Measurements from ENCODE around the gene RHOV.
"Not testable (repeated sequence)": the region's sequence is repeated elsewhere in the genome, so short reads cannot be mapped to it uniquely, and the experiment has no call there.

RHOV gene

GRCh38 chr15:40861147-40861546 is 12.9 kb downstream of the RHOV start:
- not testable (repeated sequence) for H3K4me3 ChIP-seq (ENCODE audit: low read depth, low read length); H2BK120ac ChIP-seq (ENCODE audit: insufficient read depth, low read length, poor library complexity); H3K27me3 ChIP-seq (ENCODE audit: insufficient read depth, low read length); H4K8ac ChIP-seq (ENCODE audit: low read depth, low read length); H3K23ac ChIP-seq (ENCODE audit: low read length); H3K79me2 ChIP-seq (ENCODE audit: control insufficient read depth, insufficient read depth, low read length, poor library complexity); H4K12ac ChIP-seq (ENCODE audit: low read depth, low read length); H3K18ac ChIP-seq (ENCODE audit: low read length); H3K14ac ChIP-seq (ENCODE audit: low read length); H3K79me1 ChIP-seq (ENCODE audit: low read length); H2AK5ac ChIP-seq (ENCODE audit: low read length); H2BK12ac ChIP-seq (ENCODE audit: low read length); H3K9ac ChIP-seq (ENCODE audit: low read length); H2AFZ ChIP-seq (ENCODE audit: insufficient read depth, low read length, poor library complexity); H3K9me3 ChIP-seq (ENCODE audit: insufficient read depth, low read depth, low read length); DNase-seq; H2BK5ac ChIP-seq (ENCODE audit: low read depth, low read length, poor library complexity); H3K4me2 ChIP-seq (ENCODE audit: low read length); H3K4ac ChIP-seq (ENCODE audit: low read depth, low read length); H3K27ac ChIP-seq (ENCODE audit: low read depth, low read length); H4K91ac ChIP-seq (ENCODE audit: low read depth, low read length)
- peaks cover 16 to 18% of the 10 kb centered on the region in 2 experiments for H3K36me3 ChIP-seq (ENCODE audit: control insufficient read depth in 1 of 2, insufficient read depth in 2 of 2, low read length in 2 of 2)
- H3K4me1 ChIP-seq (ENCODE audit: control insufficient read depth in 1 of 2, insufficient read depth in 2 of 2, low read length in 2 of 2), result peaks cover 15 to 16% of the 10 kb centered on the region in 2 experiments
- no CpG with 5 or more reads among the region's 4 CpGs for WGBS (ENCODE audit: extremely low coverage, insufficient coverage, insufficient read length)

GRCh38 chr15:40859206-40859851 is 14.7 kb downstream of the RHOV start:
- H3K79me2 ChIP-seq (ENCODE audit: control insufficient read depth, insufficient read depth, low read length, poor library complexity), result no peaks in the 10 kb centered on the region
- no peak overlapping the region for H3K27ac ChIP-seq (ENCODE audit: low read depth, low read length)
- no peak overlapping the region for H2AFZ ChIP-seq (ENCODE audit: insufficient read depth, low read length, poor library complexity)
- H3K9ac ChIP-seq (ENCODE audit: low read length), result no peak overlapping the region
- no peaks in the 10 kb centered on the region for H3K9me3 ChIP-seq (ENCODE audit: insufficient read depth, low read depth, low read length)
- H2BK120ac ChIP-seq (ENCODE audit: insufficient read depth, low read length, poor library complexity), result no peak overlapping the region
- H3K4me1 ChIP-seq (ENCODE audit: control insufficient read depth in 1 of 2, insufficient read depth in 2 of 2, low read length in 2 of 2), result peaks cover 12 to 13% of the 10 kb centered on the region in 2 experiments
- no peak overlapping the region for H3K4me3 ChIP-seq (ENCODE audit: low read depth, low read length)
- H3K4me2 ChIP-seq (ENCODE audit: low read length), result no peak overlapping the region
- no peak overlapping the region for H2AK5ac ChIP-seq (ENCODE audit: low read length)
- H3K23ac ChIP-seq (ENCODE audit: low read length), result no peak overlapping the region
- no peak overlapping the region for H2BK12ac ChIP-seq (ENCODE audit: low read length)
- H3K36me3 ChIP-seq (ENCODE audit: control insufficient read depth in 1 of 2, insufficient read depth in 2 of 2, low read length in 2 of 2), result peaks cover 32 to 34% of the 10 kb centered on the region in 2 experiments
- H3K14ac ChIP-seq (ENCODE audit: low read length), result no peak overlapping the region
- no CpG with 5 or more reads among the region's 18 CpGs for WGBS (ENCODE audit: extremely low coverage, insufficient coverage, insufficient read length)
- H2BK5ac ChIP-seq (ENCODE audit: low read depth, low read length, poor library complexity), result no peak overlapping the region
- no peak overlapping the region for H3K4ac ChIP-seq (ENCODE audit: low read depth, low read length)
- DNase-seq, result peak; percentile 80 to 88
- peaks cover 7% of the 10 kb centered on the region for H3K79me1 ChIP-seq (ENCODE audit: low read length)
- H3K18ac ChIP-seq (ENCODE audit: low read length), result no peak overlapping the region
- H4K91ac ChIP-seq (ENCODE audit: low read depth, low read length), result no peak overlapping the region
- H3K27me3 ChIP-seq (ENCODE audit: insufficient read depth, low read length), result no peaks in the 10 kb centered on the region
- no peak overlapping the region for H4K12ac ChIP-seq (ENCODE audit: low read depth, low read length)
- no peak overlapping the region for H4K8ac ChIP-seq (ENCODE audit: low read depth, low read length)

GRCh38 chr15:40858706-40859105 is 15.3 kb downstream of the RHOV start:
- H4K8ac ChIP-seq (ENCODE audit: low read depth, low read length), result no peak overlapping the region
- H3K27ac ChIP-seq (ENCODE audit: low read depth, low read length), result no peak overlapping the region
- H3K4me2 ChIP-seq (ENCODE audit: low read length), result no peak overlapping the region
- H3K79me1 ChIP-seq (ENCODE audit: low read length), result peaks cover 7% of the 10 kb centered on the region
- peaks cover 39 to 40% of the 10 kb centered on the region in 2 experiments for H3K36me3 ChIP-seq (ENCODE audit: control insufficient read depth in 1 of 2, insufficient read depth in 2 of 2, low read length in 2 of 2)
- H2BK120ac ChIP-seq (ENCODE audit: insufficient read depth, low read length, poor library complexity), result no peak overlapping the region
- H3K18ac ChIP-seq (ENCODE audit: low read length), result no peak overlapping the region
- no peak overlapping the region for H2AK5ac ChIP-seq (ENCODE audit: low read length)
- H3K9ac ChIP-seq (ENCODE audit: low read length), result no peak overlapping the region
- H3K4ac ChIP-seq (ENCODE audit: low read depth, low read length), result no peak overlapping the region
- H4K91ac ChIP-seq (ENCODE audit: low read depth, low read length), result no peak overlapping the region
- no peaks in the 10 kb centered on the region for H3K9me3 ChIP-seq (ENCODE audit: insufficient read depth, low read depth, low read length)
- no peak for DNase-seq
- H2BK5ac ChIP-seq (ENCODE audit: low read depth, low read length, poor library complexity), result no peak overlapping the region
- H2AFZ ChIP-seq (ENCODE audit: insufficient read depth, low read length, poor library complexity), result no peak overlapping the region
- no peak overlapping the region for H3K23ac ChIP-seq (ENCODE audit: low read length)
- H3K79me2 ChIP-seq (ENCODE audit: control insufficient read depth, insufficient read depth, low read length, poor library complexity), result no peaks in the 10 kb centered on the region
- no peaks in the 10 kb centered on the region for H3K27me3 ChIP-seq (ENCODE audit: insufficient read depth, low read length)
- no peak overlapping the region for H3K14ac ChIP-seq (ENCODE audit: low read length)
- no CpG with 5 or more reads among the region's 10 CpGs for WGBS (ENCODE audit: extremely low coverage, insufficient coverage, insufficient read length)
- H2BK12ac ChIP-seq (ENCODE audit: low read length), result peak overlapping the region; percentile 6
- H3K4me1 ChIP-seq (ENCODE audit: control insufficient read depth in 1 of 2, insufficient read depth in 2 of 2, low read length in 2 of 2), result peaks cover 12 to 13% of the 10 kb centered on the region in 2 experiments
- no peak overlapping the region for H3K4me3 ChIP-seq (ENCODE audit: low read depth, low read length)
- H4K12ac ChIP-seq (ENCODE audit: low read depth, low read length), result no peak overlapping the region

GRCh38 chr15:40857601-40858341 is 16.3 kb downstream of the RHOV start:
- Histone ChIP-seq H3K79me1 (ENCODE audit: low read length) (peaks cover 7% of the 10 kb centered on the region), H2BK5ac (ENCODE audit: low read depth, low read length, poor library complexity) (peak overlapping the region; percentile 9), H4K91ac (ENCODE audit: low read depth, low read length) (peak overlapping the region; percentile 19), H3K79me2 (ENCODE audit: control insufficient read depth, insufficient read depth, low read length, poor library complexity) (no peaks in the 10 kb centered on the region), H3K4me2 (ENCODE audit: low read length) (peak overlapping the region; percentile 9), H3K27me3 (ENCODE audit: insufficient read depth, low read length) (no peaks in the 10 kb centered on the region), H2AK5ac (ENCODE audit: low read length) (peak overlapping the region; percentile 30), H3K27ac (ENCODE audit: low read depth, low read length) (peak overlapping the region; percentile 82), H4K12ac (ENCODE audit: low read depth, low read length) (peak overlapping the region; percentile 73), H3K18ac (ENCODE audit: low read length) (peak overlapping the region; percentile 39), H3K9me3 (ENCODE audit: insufficient read depth, low read depth, low read length) (no peaks in the 10 kb centered on the region), H3K14ac (ENCODE audit: low read length) (no peak overlapping the region), H3K36me3 (ENCODE audit: control insufficient read depth in 1 of 2, insufficient read depth in 2 of 2, low read length in 2 of 2) (peaks cover 48 to 50% of the 10 kb centered on the region in 2 experiments), H2AFZ (ENCODE audit: insufficient read depth, low read length, poor library complexity) (no peak overlapping the region), H3K4ac (ENCODE audit: low read depth, low read length) (peak overlapping the region; percentile 4), H3K23ac (ENCODE audit: low read length) (no peak overlapping the region), H3K4me1 (ENCODE audit: control insufficient read depth in 1 of 2, insufficient read depth in 2 of 2, low read length in 2 of 2) (peaks cover 12 to 13% of the 10 kb centered on the region in 2 experiments), H3K4me3 (ENCODE audit: low read depth, low read length) (no peak overlapping the region), H2BK12ac (ENCODE audit: low read length) (peak overlapping the region; percentile 6), H3K9ac (ENCODE audit: low read length) (no peak overlapping the region), H2BK120ac (ENCODE audit: insufficient read depth, low read length, poor library complexity) (no peak overlapping the region), H4K8ac (ENCODE audit: low read depth, low read length) (peak overlapping the region; percentile 72)
- peak; percentile 91 to 97 for DNase-seq
- WGBS (ENCODE audit: extremely low coverage, insufficient coverage, insufficient read length), result no CpG with 5 or more reads among the region's 15 CpGs
